Parathyroid adenoma (tissue), 2 donors: ENCODE results near the gene ITGB5.

ENCODE experiments used
- H2AFZ ChIP-seq: fragments of 300-600 bp; sonication (generic); one replicate; pipeline ENCODE4 v1.7.0; 2017; ENCODE audit warnings: antibody characterized with exemption, mild to moderate bottlenecking
- H3K27ac ChIP-seq: fragments of 300-600 bp; sonication (generic); one replicate; pipeline ENCODE4 v1.7.0; 2017
- H3K27me3 ChIP-seq: fragments of 300-600 bp; sonication (generic); one replicate; pipeline ENCODE4 v1.7.0; 2017; ENCODE audit warnings: low read length; ENCODE audit not compliant: control insufficient read depth, insufficient read depth
- H3K36me3 ChIP-seq: fragments of 300-600 bp; sonication (generic); one replicate; pipeline ENCODE4 v1.7.0; 2017; ENCODE audit warnings: low read length; ENCODE audit not compliant: control insufficient read depth, insufficient read depth
- H3K4me1 ChIP-seq: fragments of 300-600 bp; sonication (generic); one replicate; pipeline ENCODE4 v1.7.0; 2017; ENCODE audit warnings: control low read depth
- H3K4me2 ChIP-seq: fragments of 300-600 bp; sonication (generic); one replicate; pipeline ENCODE4 v1.7.0; 2017; ENCODE audit warnings: low read length
- H3K4me3 ChIP-seq: fragments of 300-600 bp; sonication (generic); one replicate; pipeline ENCODE4 v1.7.0; 2017; ENCODE audit warnings: low read depth, low read length
- H3K79me2 ChIP-seq: fragments of 300-600 bp; sonication (generic); one replicate; pipeline ENCODE4 v1.7.0; 2017; ENCODE audit warnings: control low read depth
- H3K9ac ChIP-seq: fragments of 300-600 bp; sonication (generic); one replicate; pipeline ENCODE4 v1.7.0; 2017; ENCODE audit warnings: mild to moderate bottlenecking
- H3K9me3 ChIP-seq: fragments of 300-600 bp; sonication (generic); one replicate; pipeline ENCODE4 v1.7.0; 2017; ENCODE audit warnings: low read length; ENCODE audit not compliant: control insufficient read depth
- CTCF ChIP-seq: fragments of 300-600 bp; sonication (generic); IDR thresholded peaks from one replicate; pipeline ENCODE4 v1.7.0; 2017; ENCODE audit warnings: antibody characterized with exemption, mild to moderate bottlenecking
- donor health status: primary hyperparathyroidism.

Gene ITGB5

DNA sequence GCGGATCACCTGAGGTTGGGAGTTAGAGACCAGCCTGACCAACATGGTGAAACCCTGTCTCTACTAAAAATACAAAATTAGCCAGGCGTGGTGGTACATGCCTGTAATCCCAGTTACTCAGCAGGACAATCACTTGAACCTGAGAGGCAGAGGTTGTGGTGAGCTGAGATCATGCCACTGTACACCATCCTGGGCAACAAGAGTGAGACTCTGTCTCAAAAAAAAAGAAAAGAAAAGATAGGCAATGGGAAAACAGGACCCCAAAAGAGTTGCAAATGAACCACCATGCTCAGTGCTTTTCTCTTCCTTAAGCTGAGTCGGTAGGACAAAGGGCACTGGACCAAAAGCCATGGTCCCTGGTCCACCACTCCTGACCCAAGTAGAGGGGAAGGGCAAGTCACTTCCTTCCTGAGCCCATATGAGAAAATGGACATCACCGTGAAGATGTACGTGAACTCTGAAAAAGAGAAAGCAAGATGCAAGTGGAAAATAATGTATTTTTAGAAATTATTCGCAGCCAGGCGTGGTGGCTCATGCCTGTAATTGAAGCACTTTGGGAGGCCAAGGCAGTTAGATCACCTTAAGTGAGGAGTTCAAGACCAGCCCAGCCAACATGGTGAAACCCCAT, 2.6 kb downstream of the ITGB5 start:
- Histone ChIP-seq H3K4me2 (no peak overlapping the region), H2AFZ (no peak overlapping the region), H3K27me3 (no peaks in the 10 kb centered on the region), H3K36me3 (no peaks in the 10 kb centered on the region), H3K79me2 (peaks cover 36% of the 10 kb centered on the region), H3K9me3 (no peaks in the 10 kb centered on the region), H3K9ac (no peak overlapping the region), H3K27ac (no peak overlapping the region), H3K4me3 (no peak overlapping the region), H3K4me1 (peaks cover 6% of the 10 kb centered on the region)
- no peak for TF ChIP-seq CTCF

DNA sequence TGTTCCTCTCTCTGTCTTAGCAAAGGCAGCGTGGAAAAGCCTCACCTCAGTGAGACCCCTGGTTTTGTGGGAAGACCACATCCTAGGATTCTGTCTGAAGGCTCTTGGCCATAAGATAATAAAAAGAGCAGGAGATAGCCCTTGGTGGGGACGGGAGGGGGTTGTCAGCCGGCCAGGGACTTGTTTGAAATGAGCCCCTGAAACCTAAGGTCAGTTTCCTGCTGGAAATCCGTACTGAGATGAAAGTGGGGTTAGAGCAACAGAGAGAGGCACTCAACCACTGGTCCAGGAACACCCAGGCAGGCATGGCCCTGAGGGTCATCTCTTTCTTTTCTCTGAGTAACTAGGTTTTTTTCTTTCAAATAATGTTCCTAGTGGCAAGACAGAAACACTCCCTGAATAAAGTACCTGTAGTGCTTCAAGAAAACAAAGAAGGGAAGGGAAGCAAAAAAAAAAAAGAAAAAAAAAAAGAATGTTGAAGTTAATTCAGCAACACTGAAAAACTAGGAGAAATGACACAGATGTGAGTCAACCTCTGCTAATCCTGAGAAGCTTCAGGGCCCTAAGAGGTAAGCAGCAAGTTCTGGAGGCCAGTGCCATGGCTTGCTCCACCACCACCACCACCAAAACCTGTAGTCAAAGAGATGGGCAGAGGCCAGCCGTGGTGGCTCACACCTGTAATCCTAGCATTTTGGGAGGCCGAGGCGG, 3.2 kb downstream of the ITGB5 start:
- H3K4me2 ChIP-seq, result no peak overlapping the region

DNA sequence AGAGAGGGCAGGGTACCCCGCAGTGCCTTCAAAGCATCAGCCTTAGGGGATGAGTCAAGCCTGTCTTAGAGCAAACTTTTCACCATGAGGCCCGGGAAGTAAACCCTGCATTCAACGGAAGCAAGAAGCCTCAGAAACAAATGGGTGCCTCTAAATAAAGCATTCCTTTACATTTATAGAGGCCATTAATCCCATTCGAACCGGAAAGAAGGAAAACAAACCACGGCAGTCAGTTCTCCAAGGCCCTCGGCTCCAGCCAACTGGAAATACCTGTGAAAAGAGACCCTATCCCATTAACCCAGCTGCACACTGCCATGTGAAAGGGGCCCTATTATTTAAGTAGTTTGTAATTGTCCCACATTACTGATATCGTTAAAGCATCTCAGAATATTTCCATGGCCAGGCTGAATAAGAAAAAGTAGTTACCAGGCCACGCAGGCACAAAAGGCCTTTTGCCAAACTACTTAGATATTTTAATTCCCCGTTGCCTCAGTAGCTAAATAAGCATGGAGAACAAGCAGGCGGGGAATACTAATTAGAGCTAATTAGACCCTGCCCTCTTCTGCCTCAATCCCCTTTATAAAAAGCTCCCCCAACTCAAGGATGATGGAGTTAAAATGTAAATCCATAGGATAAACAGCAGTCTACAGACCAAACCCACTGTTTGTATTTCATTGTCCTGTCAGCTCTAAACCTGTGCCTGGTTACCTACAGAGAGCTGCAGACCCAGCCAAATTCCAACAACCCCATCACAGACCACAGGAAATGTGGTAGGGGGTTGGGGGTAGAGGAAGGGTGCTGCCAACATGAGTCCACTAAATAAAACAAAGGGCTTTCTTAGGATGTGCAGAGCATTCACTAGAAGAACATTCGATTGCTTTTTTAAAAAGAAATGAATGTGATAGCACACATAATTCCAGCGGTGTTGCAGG, 4.1 kb downstream of the ITGB5 start:
- Histone ChIP-seq H3K36me3 (no peaks in the 10 kb centered on the region), H2AFZ (no peak overlapping the region), H3K79me2 (peaks cover 36% of the 10 kb centered on the region), H3K9ac (no peak overlapping the region), H3K9me3 (no peaks in the 10 kb centered on the region), H3K4me2 (no peak overlapping the region), H3K27me3 (no peaks in the 10 kb centered on the region), H3K4me1 (peaks cover 6% of the 10 kb centered on the region), H3K4me3 (no peak overlapping the region), H3K27ac (no peak overlapping the region)
- TF ChIP-seq CTCF, result no peak

More for the DNA sequence above, 3.2 kb downstream of the ITGB5 start:
- Histone ChIP-seq H3K4me3 (no peak overlapping the region), H3K9ac (no peak overlapping the region), H2AFZ (no peak overlapping the region), H3K4me1 (peaks cover 6% of the 10 kb centered on the region), H3K79me2 (peaks cover 36% of the 10 kb centered on the region), H3K9me3 (no peaks in the 10 kb centered on the region), H3K36me3 (no peaks in the 10 kb centered on the region), H3K27ac (no peak overlapping the region), H3K27me3 (no peaks in the 10 kb centered on the region)
- no peak for TF ChIP-seq CTCF

DNA sequence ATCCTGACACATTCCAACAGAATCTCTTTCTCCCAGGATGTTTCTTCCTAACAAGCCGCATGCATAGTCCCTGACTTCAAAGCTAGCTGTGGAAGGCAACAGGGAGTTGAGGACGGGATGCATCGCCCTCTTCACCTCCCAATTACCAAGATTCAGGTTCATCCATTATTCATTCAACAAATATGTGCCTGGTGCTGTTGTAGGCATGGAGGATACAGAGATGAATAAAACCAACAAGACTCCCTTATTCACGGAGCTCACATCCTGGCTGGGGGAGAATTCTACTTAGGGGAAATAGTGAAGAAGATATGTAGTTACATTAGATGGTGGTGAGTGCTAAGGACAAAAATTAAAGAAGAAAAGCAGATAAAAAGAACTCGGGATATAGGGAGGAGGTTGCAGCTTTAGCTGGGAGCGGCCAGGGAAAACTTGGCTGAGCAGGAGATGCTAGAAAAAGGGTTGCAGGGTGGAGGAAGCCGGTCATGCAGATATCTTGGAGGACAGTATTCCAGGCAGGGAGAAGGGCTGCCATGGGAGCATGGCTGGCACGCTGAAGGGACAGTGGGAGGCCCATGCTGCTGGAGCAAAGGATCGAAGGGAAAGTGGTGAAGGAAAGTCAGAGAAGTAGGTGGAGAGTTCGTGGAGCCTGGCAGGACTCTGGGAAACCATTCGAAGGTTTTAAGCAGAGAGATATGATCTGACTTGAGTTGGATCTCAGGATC, 5.0 kb downstream of the ITGB5 start:
- Histone ChIP-seq H3K36me3 (no peaks in the 10 kb centered on the region), H3K4me1 (peaks cover 6% of the 10 kb centered on the region), H3K79me2 (peaks cover 44% of the 10 kb centered on the region), H3K9ac (no peak overlapping the region), H3K27ac (no peak overlapping the region), H3K9me3 (no peaks in the 10 kb centered on the region), H2AFZ (no peak overlapping the region), H3K4me3 (no peak overlapping the region), H3K27me3 (no peaks in the 10 kb centered on the region), H3K4me2 (no peak overlapping the region)
- TF ChIP-seq CTCF, result no peak
